Spleen (tissue), 7 donors: ENCODE results near the gene CINP.

Source experiments
- CTCF ChIP-seq, 11 experiments: fragments of 200-600 bp in 7 of 11; fragments of 450-650 bp in 4 of 11; sonication (generic) in 4 of 11; IDR thresholded peaks in 8 of 11; conservative IDR thresholded peaks in 3 of 11; 1 replicate in 7 of 11; 2 replicates in 4 of 11; pipeline versions ENCODE4 v1.4.0 to v1.8.0; 2016 to 2021; ENCODE audit warnings: antibody characterized with exemption in 11 of 11, inconsistent platforms in 4 of 11, mild to moderate bottlenecking in 1 of 11
- POLR2A ChIP-seq, 3 donors: fragments of 450-650 bp; IDR thresholded peaks; one replicate each; pipeline ENCODE4 v1.5.1; 2017; ENCODE audit warnings: antibody characterized with exemption in 3 of 3, mild to moderate bottlenecking in 1 of 3
- POLR2AphosphoS5 ChIP-seq, 3 donors: sonication (generic); formaldehyde crosslinking; IDR thresholded peaks; one replicate each; pipeline ENCODE4 v1.5.1; 2017; ENCODE audit warnings: antibody characterized with exemption in 3 of 3
- donor health status: DM: no; HTN: no; CAD: no; lungs with moderate emphysema.
- donor health status: DM: no; HTN: no; CAD: no.
- donor health status: DM: no; HTN: no; CAD: no.

- no peak for TF ChIP-seq CTCF (IDR thresholded peaks at IDR 0.05 in 8 of 11, conservative IDR thresholded peaks at IDR 0.05 in 3 of 11)
- TF ChIP-seq POLR2AphosphoS5 (IDR thresholded peaks at IDR 0.05) = no peak
- TF ChIP-seq POLR2A (IDR thresholded peaks at IDR 0.05) = no peak
These were observed 33.8 kb upstream of the CINP start for GRCh38 chr14:102396521-102396920.
